ENCODE measurements around the gene STAG1.
"Not testable (repeated sequence)": the region's sequence is repeated elsewhere in the genome, so short reads cannot be mapped to it uniquely, and the experiment has no call there.

- TF ChIP-seq POLR2A (IDR thresholded peaks at IDR 0.05; ENCODE audit: low read length); GATA1 (IDR thresholded peaks at IDR 0.05; ENCODE audit: low read depth, low read length): not testable (repeated sequence)
Observed at GRCh38 chr3:136549461-136549860, 202.7 kb downstream of the STAG1 start.
